HS-5 (cell line): Measurements from ENCODE around the gene NLK.
"Not testable (repeated sequence)": the region's sequence is repeated elsewhere in the genome, so short reads cannot be mapped to it uniquely, and the experiment has no call there.

Experiments
- DNase-seq: peaks from one replicate; pipeline ENCODE4 v3.0.0-alpha.2; 2012; ENCODE audit warnings: low read depth

NLK gene

DNA sequence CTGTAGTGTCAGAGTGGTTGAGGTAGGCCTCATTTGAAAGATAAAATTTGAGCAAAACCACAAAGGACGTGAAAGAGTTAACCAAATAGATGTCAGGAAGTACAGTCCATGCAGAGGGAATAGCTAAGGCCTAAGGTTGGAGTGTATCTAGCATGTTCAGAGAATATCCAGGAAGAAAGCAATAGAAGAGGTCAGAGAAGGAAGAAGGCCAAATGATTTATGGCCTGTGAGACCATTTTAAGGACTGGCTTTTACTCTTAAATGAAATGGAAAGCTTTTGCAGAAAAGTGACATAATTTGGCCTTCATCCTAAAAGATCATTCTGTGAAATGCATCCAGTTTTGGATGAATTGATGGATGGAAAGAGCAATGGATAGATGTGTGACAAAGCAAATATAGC is 116.5 kb downstream of the NLK start:
- DNase-seq: no peak

DNA sequence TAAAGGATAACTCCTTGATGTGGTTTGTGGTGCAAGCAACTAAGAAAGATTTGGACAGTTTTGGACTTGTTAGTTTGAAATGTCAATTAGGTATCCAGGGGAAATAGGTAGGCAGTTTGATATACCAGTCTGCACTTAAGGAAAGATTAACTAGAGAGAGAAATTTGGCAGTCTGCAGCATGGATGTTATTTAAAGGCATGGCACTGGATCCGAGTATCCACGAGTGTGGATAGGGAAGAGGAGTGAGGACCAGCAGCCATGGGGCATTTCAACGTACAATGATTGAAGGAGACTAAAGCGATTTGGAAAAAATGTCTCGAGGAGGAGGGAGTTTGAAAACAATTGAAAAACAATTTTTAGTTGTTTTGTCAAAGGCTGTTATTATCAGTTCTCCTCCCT is 117.4 kb downstream of the NLK start:
- no peak for DNase-seq

DNA sequence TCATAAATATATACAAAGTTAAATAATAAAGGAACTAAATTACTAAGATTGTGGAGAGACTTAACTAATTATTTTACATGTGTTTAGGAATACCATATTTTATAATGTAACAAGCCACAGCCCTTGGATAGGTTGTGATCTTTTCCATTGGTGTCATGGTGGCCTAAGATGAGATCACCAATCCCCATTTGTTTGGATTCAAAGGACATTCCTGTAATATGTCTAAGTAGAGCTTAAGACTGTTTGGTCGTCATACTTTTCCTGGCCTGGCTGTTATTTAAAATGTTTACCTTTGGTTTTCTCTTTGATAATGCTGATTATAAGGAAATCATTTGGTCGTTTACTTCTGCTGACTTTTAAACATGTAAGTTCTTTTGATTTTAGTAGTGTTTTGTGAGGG is 118.1 kb downstream of the NLK start:
- DNase-seq: no peak

DNA sequence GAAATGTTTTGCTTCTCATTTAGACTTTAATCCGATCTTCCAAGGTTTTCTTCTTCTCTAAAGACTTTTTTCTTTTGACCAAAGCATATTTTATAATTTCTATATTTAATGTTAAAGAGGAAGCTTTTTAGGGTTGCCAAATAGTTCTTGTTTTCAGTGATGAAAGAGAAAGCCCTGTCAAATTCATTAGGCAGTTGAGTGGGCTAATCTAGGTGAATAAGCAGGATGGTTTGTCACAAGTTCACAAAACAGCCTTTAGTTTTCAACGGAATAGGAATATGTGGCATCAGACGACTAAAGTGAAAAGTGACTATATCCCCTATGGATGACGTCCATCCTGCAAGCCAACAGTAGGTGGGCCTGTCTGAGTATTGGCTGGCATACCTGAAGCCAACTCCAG is 118.8 kb downstream of the NLK start:
- DNase-seq: no peak

DNA sequence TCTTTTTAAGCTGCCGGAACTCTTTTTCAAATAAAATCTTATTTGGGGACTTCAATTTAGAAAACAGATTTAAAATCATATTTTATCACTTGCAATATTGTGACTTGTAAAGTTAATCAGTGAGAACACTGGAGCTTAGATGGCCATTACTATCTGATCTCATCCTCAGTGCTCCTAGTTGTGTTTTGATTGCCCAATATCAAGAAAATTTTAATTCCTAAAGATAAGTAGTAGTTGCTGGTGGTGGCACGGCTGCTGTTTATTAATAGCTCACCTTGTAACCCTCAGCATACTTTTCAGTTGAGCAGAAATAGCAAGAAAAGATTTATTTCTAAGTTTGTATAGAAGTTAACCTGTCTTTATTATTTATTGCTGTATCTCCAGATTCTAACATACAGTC is 124.0 kb downstream of the NLK start:
- DNase-seq: no peak

DNA sequence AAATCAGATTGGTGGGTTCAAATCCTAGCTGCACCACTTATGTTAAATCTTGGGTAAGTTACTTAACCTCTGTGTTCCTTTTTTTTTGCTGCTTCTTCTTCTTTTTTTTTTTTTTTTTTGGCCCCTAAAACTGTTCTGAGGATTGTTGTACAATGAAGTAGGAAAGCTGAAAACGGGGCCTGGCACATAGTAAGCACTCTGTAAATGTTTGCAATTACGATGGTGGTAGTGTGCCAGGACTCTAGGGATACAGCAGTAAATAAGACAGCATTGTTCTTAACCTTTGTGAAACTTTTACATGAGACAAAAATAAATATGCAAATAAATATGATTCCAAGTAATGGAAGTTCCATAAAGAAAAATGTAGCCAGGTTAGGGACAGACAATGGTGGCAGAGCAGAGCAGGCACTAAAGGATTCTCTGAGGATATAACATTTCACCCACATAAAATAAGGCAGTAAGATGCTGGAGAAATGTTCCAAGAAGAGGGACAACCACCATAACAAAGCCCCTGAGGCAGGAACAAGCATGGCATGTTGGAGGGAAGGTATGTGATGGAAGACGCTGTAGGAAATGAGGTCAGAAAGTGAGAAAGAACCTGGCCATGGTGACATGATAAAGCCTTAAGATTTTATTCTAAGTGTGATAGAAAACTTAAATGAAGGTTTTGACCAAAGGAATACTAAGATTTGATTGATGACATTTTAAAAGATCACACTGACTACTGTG is 127.3 kb downstream of the NLK start:
- no peak for DNase-seq

DNA sequence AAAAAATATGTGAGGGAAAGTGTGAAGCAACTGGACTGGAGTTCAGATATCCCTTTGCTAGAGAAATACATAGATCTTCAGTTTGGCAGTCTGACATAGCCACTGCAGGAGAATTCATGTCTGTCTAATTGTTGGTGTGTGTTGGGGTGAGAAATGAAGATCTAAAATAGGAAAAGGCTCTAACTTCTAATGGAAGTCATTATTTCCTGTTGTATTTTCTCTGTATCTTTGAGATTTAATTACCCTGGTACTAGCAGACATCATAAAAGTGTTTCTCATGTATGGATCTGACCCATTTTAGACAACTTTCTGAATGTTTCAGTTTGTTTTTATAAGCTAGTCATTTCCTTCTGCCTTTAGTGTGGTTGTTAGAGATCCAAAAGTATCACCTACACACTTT is 128.3 kb downstream of the NLK start:
- DNase-seq: no peak

DNA sequence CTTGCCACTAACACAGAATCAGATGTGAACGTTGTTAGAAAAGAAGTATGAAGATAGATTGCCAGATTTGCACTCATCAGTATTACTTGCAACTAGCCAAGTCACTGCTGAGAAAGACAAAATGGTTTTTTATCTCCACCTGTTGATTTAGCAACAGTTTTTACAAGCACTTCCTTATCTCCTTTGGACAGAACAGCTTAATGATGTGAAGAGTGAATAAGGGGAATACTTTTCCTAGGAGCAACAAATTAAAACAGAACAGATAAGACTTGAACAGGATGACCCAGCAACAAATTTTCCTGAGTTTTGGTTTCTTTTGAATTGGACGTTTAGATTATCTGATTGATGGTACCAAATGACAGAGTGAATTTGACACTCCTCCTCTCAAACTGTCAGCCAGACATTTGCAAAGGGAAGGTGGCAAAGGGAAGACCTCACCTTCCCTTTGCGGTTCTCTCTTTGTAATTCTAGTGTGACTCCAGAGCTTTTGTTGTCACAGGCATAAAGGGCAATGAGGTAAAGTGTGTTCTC is 130.6 kb downstream of the NLK start:
- DNase-seq: no peak

DNA sequence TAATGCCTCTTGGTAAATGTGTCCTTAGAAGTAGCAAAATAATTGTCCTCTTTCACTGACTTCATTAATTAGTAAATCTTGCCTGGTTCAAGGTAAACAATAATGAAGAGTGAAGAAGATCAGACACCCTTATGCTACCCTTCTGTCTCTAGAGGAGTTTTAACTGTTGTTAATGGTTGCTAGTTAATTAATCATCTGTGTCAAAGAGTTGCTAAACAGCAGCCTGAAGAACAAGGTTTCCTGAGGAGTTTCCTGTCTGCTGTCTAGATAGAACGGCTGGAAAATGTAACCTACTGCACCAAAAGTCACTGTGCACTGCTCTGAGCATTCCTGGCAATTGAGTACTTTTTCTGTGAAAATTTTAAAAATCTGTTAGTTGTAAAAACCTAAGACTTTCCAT is 131.3 kb downstream of the NLK start:
- DNase-seq: no peak

DNA sequence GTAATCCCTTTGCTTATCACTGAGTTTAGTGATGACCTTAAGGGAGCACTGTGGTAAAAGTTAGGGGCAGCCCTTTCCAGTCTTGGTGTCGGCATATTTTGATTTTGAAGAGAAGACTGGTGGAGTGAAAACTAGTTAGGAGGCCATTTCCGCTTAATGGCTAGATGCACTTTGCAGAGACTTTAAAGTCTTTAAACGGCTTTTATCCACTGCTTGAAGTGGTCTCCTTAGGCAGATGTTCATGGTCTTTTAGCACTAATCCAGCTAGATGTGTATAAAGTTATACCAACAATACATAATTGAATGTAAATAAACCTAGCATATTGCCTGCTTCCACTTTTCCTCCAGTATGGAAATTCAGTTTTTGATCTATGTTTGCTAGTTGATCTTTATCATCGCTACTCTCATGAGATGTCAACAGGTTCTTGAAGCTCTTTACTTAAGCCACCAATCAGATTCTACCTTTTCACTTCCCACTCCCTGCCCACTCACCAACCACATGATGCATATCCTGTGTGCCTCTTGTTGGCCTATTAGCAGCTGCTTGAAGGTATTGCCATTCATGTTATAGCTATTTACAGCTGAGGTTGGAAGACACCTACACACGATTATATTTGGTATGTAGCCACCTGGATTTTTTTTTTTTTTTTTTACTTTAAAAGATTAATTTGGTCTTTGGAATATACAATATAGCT is 132.0 kb downstream of the NLK start:
- no peak for DNase-seq

DNA sequence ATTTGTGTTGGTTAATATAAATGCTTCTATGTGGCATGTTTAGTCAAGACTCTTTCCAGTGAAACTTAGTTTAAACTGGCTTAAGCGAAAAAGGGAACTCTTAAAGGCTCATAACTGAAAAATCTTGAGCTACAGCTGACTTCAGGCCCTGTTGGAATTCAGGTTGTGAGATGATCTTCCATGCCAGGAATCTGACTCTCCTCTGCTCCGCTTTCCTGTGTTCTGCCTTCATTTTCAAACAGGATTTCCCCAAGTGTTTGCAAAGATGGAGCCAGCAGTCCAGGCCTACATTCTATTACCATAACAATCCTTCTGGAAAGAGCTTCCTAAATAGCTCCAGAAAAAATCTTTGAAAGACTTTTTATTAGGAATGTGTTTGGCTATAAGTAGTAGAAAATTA is 134.9 kb downstream of the NLK start:
- no peak for DNase-seq

DNA sequence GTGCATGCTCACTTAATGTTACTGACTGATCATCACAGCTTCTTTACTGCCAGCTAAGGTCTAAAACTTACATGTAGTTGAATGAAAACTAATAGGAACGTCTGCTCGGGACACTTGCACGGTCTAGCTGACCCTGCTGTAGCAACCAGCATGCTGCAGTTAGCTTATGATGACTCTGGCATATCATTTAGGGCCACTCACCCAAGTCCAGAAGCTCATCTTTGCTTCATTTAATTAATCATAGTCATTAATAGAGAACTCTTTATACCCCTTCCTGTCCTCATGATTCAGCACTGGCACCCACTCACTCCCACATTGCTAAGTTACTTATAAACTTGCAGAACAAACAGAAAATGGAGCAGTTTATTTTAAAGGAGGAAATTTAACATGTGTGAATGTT is 136.3 kb downstream of the NLK start:
- DNase-seq: no peak

DNA sequence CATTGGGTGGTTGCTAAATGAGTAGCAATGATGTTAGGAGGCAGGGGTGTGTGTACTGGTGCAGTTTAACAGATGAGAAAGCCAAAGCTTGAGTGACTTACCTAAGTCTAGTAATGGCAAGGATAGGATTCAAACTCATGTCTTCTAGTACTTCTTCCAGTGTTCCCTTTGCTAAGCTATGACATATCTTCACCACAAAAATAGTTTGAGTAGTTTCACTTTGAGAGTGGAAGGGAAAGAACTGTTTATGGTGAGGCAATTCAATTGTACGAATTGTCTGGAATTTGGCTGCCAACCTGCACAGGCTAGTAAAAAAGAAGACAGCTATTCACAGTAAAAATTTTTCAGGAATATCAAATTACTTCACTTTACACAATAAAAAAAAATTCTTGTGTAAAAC is 138.0 kb downstream of the NLK start:
- no peak for DNase-seq

DNA sequence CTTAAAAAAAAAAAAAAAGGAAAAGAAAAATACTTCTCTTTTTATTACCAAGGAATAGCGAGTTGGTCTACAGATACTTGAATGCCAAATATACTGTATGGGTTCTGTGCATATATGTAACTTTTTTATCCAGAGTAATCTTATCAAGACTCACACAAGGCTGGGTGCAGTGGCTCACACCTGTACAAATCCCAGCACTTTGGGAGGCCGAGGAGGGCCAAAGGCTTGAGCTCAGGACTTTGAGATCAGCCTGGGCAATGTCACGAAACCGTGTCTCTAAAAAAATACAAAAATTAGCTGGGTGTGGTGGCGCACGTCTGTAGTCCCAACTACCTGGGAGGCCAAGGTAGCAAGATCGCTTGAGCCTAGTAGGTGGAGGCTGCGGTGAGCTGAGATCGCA is 139.1 kb downstream of the NLK start:
- no peak for DNase-seq

DNA sequence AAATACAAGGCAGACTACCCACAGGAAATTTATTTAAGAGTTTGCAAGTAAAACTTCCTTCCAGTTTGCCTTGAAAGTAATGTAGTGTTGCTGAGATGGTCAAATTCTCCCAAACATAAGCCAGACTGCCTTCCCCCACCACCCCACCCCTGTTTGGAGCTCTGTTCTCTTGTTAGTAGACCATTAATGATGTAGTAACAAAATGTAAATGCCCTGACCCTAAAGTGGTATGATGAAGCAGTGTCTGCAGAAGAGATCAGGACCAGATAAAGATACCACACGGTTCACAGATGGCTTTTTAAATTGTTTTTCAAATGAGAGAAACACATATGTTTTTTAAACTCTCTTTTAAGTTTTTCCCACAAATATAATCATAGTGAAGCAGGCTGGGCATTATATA is 140.1 kb downstream of the NLK start:
- no peak for DNase-seq

DNA sequence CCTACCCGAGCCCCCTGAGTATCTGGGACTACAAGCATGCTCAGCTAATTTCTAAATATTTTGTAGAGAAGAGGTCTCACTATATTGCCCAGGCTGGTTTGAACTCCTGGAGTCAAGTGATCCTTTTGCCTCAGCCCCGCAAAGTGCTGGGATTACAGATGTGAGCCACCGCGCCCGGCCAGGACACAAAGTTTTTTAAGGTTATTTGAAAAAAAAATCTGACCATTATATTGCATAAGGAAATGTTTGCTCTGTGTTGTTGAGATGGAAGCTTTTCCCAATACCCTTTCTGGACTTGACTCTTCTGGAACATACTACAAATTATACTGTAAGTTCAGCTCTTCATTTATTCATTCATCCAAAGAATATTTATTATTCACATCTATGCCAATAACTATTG is 143.2 kb downstream of the NLK start:
- no peak for DNase-seq

DNA sequence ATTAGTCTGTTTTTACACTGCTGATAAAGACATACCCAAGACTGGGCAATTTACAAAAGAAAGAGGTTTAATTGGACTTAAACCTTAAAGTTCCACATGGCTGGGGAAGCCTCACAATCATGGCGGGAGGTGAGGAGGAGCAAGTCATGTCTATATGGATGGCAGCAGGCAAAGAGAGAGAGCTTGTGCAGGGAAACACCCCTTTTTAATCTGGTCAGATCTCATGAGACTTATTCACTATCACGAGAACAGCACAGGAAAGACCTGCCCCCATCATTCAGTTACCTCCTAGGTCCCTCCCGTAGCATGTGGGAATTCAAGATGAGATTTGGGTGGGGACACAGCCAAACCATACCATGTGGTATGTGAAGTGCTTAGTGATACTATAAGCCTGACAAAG is 144.0 kb downstream of the NLK start:
- not testable (repeated sequence) for DNase-seq

DNA sequence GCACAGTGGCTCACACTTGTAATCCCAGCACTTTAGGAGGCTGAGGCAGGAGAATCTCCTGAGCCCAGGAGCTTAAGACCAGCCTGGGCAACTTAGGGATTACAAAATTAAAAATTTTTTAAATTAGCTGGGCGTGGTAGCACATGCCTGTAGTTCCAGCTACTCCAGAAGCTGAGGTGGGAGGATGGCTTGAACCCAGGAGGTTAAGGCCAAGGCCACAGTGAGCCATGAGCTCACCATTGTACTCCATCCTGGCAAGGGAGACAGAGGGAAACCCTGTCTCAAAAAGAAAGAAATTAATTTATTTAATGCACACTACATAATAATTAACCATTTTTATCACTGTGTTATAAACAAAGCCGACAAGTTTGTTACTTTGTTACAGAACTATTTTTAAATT is 145.5 kb downstream of the NLK start:
- no peak for DNase-seq

DNA sequence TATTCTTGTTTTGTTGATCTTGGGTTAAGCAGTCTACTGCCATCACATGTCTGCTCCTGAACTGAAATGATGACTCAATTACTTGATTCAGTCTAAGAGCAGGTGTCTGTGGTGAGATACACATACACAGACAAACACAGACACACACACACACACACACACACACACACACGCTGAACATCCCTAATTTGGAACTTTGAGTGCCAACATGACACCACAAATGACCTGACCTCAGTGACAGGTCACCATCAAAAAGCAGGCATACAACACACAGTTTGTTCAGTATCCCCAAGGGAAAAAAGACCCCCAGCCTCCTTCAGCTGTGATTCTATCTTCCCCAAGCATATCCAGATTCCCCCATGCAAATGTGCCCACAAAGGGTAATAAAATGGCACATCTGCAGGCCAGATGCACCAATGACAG is 146.4 kb downstream of the NLK start:
- no peak for DNase-seq

DNA sequence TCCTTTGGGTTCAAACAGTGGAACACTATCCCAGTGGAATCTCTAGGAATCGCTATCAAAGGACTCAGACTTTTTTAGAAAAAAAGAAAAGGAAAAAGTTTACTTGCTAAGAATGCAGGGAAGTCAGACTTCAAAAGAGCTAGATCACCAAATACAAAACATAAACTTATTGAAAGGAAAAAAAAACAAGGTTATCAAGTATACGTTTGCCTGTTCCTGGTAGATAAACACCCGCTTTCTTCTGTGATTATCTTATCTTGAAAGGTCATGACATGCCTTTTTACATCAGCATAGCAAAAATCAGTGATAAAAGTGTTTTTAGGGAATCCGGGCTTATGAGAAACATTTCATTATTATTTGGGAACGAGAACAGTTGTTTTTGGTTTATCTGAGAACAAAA is 147.2 kb downstream of the NLK start:
- no peak for DNase-seq

DNA sequence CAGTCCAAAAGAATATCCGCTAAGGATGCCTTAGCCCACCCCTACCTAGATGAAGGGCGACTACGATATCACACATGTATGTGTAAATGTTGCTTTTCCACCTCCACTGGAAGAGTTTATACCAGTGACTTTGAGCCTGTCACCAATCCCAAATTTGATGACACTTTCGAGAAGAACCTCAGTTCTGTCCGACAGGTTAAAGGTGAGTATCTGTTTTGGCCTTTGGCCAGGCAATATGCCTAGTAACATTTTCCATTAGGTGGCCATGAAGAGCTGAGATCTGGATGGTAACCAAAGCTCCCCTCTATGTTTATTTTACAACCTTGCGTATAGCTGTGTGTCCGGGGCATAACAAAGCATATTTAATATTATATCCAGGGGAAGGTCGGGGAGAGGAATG is 148.5 kb downstream of the NLK start:
- no peak for DNase-seq

DNA sequence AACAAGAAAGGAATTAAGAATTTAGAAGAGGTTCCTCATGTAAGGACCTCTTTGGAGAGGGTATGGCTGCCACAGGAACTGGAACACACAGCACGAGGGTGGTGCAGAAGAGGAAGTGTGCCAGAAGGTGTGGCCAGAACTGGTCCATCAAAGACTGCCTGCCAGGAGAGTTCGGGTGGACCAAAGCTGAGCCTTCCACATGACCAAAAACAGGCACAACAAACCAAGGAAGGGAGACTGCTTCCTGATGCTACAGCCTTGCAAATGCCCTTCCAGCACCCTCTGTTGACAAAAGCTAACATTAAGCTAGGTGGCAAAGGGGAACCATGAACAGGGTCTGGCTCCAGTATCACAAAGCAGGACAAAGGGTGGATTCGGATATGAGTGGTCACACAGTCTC is 150.8 kb downstream of the NLK start:
- no peak for DNase-seq

DNA sequence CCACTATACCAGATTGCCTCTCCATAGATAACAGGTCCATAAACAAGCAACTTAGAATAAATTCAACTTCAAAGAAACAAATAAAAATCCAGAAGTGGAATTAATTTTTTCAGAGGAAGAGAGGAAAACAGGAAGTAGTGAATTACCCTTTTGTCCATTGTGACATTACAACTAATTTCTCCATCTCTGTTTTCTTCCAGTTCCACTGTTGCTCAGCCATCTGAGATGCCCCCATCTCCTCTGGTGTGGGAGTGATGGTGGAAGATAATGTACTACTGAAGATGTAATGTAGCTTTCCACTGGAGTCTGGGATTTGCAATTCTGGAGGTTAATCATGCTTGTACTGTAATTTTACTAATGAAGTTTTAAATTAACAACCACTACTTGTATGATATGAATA is 151.9 kb downstream of the NLK start:
- DNase-seq: no peak

DNA sequence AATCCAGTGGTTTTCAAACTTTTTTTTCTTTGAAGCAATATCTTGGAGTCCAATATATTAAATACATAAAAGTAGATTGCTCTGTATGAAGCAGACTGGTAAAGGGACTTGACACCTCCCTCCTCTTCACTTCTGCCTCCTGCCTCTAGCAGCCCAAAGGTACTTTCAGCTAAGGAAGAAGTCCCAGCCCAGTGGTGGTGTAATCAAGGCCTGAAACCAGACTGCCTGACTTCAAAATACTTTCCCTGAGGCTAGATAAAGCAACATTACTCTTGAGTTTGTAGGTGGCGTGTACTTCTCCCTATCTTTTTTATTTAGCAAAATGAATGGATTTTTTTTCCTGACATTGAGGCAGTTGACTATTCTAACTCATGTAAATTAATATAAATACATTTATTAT is 154.2 kb downstream of the NLK start:
- DNase-seq: no peak
